ENCODE measurements around the gene P2RY6.

GRCh38 chr11:73288873-73289707, 17.0 kb downstream of the P2RY6 start:
- TF ChIP-seq, protein P1, sequence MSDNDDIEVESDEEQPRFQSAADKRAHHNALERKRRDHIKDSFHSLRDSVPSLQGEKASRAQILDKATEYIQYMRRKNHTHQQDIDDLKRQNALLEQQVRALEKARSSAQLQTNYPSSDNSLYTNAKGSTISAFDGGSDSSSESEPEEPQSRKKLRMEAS (IDR thresholded peaks at IDR 0.05): no peak
- TF ChIP-seq ASH2L (IDR thresholded peaks at IDR 0.05; ENCODE audit: low read length) (no peak), CEBPB (IDR thresholded peaks at IDR 0.05; ENCODE audit: low read depth, low read length) (no peak), BRCA1 (IDR thresholded peaks at IDR 0.05; ENCODE audit: low read depth, low read length) (no peak), TAF7 (optimal IDR thresholded peaks at IDR 0.05; ENCODE audit: borderline replicate concordance, low read depth, low read length) (no peak), EZH2 (IDR thresholded peaks at IDR 0.05; ENCODE audit: low read depth, low read length, severe bottlenecking) (no peak), ATF2 (IDR thresholded peaks at IDR 0.05; ENCODE audit: low read length) (no peak), RBBP5 (IDR thresholded peaks at IDR 0.05; ENCODE audit: borderline replicate concordance, low read depth, low read length) (no peak), JUND (IDR thresholded peaks at IDR 0.05; ENCODE audit: low read length) (no peak), POLR2A (IDR thresholded peaks at IDR 0.05; ENCODE audit: control extremely low read depth in 1 of 2, low read depth in 2 of 2, low read length in 2 of 2) (no peak), RAD21 (IDR thresholded peaks at IDR 0.05 in 1 of 2, conservative IDR thresholded peaks at IDR 0.05 in 1 of 2; ENCODE audit: low read depth in 2 of 2, low read length in 2 of 2) (peak; percentile 98 to 99), POU5F1 (IDR thresholded peaks at IDR 0.05; ENCODE audit: low read depth, low read length) (no peak)
- TF ChIP-seq, protein P2, sequence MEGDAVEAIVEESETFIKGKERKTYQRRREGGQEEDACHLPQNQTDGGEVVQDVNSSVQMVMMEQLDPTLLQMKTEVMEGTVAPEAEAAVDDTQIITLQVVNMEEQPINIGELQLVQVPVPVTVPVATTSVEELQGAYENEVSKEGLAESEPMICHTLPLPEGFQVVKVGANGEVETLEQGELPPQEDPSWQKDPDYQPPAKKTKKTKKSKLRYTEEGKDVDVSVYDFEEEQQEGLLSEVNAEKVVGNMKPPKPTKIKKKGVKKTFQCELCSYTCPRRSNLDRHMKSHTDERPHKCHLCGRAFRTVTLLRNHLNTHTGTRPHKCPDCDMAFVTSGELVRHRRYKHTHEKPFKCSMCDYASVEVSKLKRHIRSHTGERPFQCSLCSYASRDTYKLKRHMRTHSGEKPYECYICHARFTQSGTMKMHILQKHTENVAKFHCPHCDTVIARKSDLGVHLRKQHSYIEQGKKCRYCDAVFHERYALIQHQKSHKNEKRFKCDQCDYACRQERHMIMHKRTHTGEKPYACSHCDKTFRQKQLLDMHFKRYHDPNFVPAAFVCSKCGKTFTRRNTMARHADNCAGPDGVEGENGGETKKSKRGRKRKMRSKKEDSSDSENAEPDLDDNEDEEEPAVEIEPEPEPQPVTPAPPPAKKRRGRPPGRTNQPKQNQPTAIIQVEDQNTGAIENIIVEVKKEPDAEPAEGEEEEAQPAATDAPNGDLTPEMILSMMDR (IDR thresholded peaks at IDR 0.05; ENCODE audit: control extremely low read depth in 1 of 3, insufficient read depth in 1 of 3, low read depth in 1 of 3, low read length in 3 of 3): peak; percentile 97 to 98 (median 97)

Measured in H1 (cell line).